Adipocyte (in vitro differentiated cells): ENCODE data around the gene PEX14.

Experiments used
- DNase-seq: peaks from one replicate; pipeline ENCODE4 v3.0.0-alpha.2; 2015; ENCODE audit warnings: low read depth
- H3K27me3 ChIP-seq: replicated peaks from 2 replicates; pipeline ENCODE4 v1.7.0; 2013; ENCODE audit warnings: mild to moderate bottlenecking, low read length, moderate library complexity; ENCODE audit not compliant: control insufficient read depth, insufficient read depth
- H3K36me3 ChIP-seq: 2 replicates; pipeline ENCODE4 v1.7.0; 2013; ENCODE audit warnings: low read length, mild to moderate bottlenecking, moderate library complexity; ENCODE audit not compliant: control insufficient read depth, insufficient read depth, severe bottlenecking
- H3K4me1 ChIP-seq: 2 replicates; pipeline ENCODE4 v1.7.0; 2013; ENCODE audit warnings: mild to moderate bottlenecking, low read length, moderate library complexity; ENCODE audit not compliant: control insufficient read depth, insufficient read depth
- H3K4me3 ChIP-seq: 2 replicates; pipeline ENCODE4 v1.7.0; 2013; ENCODE audit warnings: mild to moderate bottlenecking, low read length, moderate library complexity
- H3K9ac ChIP-seq: 2 replicates; pipeline ENCODE4 v1.7.0; 2013; ENCODE audit warnings: mild to moderate bottlenecking, low read length, moderate library complexity
- H3K9me3 ChIP-seq: 2 replicates; pipeline ENCODE4 v1.7.0; 2013; ENCODE audit warnings: mild to moderate bottlenecking, low read length, moderate library complexity; ENCODE audit not compliant: control insufficient read depth

The PEX14 gene

DNA sequence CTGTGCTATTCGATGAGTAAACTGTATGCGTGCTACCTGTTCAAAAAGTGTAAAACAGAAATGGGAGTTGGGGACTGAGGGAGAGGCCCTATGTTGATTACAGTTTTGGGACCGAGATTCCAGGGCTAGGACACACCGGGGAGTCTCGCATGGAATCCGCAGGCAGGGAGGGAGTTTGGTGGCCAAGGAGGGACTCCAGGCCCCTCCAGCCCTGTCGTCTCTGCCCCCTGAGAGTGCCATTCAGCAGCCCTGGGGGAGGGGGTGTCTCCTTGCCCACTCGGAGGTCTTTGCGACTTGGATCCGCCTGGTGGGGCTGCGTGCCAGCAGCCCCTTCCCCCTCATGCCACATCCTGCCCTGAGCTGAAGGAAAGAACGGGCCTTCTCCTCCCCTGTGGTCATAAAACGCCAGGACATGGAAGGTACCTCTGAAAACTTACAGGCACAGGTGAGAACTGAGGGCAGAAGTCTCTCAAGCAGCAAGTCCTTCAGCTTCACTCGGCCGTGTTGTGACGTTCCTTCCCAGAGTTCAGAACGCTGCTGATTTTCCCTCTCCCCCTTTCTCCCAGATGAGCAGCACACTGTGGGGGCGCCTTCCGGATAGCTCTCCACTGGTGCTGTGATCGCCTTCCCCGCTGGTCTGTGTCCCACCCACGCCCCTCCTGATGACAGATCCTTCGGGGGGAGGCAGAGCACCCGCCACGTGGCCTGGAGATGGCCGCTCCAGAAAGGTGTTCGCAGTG, 141.4 kb downstream of the PEX14 start:
- H3K4me1 ChIP-seq: peaks cover 4% of the 10 kb centered on the region
- H3K9ac ChIP-seq: no peak overlapping the region
- DNase-seq: no peak
- H3K4me3 ChIP-seq: no peak overlapping the region
- H3K9me3 ChIP-seq: no peaks in the 10 kb centered on the region
- H3K27me3 ChIP-seq: no peaks in the 10 kb centered on the region
- H3K36me3 ChIP-seq: no peaks in the 10 kb centered on the region

DNA sequence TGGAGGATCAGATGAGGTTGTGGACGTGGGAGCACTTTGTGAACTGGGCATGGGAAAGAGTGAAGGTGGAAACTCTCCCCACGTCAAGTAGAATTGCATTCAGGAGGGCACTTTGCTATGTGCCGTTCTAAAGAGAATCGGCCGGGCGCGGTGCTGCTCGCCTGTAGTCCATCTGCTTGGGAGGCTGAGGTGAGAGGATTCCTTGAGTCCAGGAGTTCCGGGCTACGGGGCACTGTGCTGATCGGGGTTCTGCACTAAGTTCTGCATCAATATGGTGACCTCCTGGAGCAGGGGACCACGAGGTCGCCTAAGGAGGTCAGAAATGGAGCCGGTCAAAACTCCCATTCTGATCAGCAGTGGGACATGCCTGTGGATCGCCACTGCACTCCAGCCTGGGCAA, 141.9 kb downstream of the PEX14 start:
- H3K4me3 ChIP-seq: no peak overlapping the region
- DNase-seq: no peak
- H3K9me3 ChIP-seq: no peaks in the 10 kb centered on the region
- peaks cover under 1% of the 10 kb centered on the region for H3K36me3 ChIP-seq
- no peaks in the 10 kb centered on the region for H3K27me3 ChIP-seq
- H3K9ac ChIP-seq: no peak overlapping the region
- no peaks in the 10 kb centered on the region for H3K4me1 ChIP-seq

DNA sequence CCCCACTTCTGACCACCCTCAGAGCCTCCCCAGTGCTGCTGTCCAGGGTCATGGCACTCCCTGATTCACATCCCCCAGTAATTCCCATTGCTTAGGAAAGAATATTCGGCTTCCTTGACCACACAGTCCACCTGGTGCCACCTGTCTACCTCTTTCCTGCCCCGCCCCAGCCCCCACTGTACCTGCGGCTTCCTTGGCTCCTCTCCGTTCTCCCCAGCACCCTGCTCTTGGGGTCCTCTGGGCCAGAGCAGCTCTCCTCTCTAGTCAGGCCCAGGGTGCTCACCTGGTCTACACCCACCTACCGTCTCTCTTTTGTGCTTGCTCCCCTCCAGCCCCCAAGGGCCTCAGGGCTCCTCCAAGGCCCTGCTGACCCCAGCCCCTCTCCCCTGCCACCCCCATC, 142.6 kb downstream of the PEX14 start:
- no peak overlapping the region for H3K9ac ChIP-seq
- peaks cover 6% of the 10 kb centered on the region for H3K36me3 ChIP-seq
- no peak overlapping the region for H3K4me3 ChIP-seq
- no peak for DNase-seq
- H3K4me1 ChIP-seq: no peaks in the 10 kb centered on the region
- H3K27me3 ChIP-seq: no peaks in the 10 kb centered on the region
- no peaks in the 10 kb centered on the region for H3K9me3 ChIP-seq

DNA sequence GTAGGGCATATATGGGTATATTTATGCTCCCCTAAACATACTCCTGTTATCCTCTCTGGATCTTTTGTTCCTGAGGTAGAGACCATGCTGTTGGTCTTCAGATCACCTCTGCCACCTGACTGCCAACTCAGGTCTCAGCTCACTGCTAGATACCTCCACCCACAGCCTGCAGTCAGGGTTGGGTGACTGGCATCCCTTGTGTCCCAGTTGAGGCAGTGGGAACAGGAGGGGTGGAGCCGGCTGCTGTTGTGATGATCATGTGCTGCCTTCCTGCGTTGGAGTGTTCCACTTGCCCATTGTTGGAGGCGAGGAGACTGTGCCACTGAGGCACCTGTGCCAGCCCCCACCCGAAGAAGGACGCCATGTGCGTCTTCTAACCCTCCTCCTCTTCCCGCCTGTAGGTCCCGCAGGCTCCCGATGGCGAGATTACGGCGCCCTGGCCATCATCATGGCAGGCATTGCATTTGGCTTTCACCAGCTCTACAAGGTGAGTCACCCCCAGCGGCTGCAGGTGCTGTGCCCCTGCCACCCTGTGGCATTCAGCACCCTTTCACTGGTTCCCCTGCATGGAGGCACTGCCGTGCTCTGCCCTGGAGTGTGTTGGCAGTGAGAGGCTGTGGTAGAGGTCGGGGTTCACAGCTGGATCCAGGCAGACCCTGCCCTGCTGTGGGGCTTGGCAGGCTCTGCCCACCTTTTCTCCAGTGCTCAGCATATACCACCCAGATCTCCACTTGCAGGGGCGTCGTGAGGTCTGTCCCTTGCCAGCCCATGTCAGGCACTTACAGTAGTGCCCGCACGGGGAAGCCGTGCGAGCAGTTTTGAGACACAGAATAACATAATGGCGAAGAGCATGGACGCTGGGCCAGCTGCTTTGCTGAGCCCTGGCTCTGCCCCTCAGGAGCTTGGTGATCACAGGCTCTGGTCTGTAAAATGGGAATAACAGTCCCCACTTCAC, 143.5 kb downstream of the PEX14 start:
- Histone ChIP-seq H3K36me3 (peaks cover 15% of the 10 kb centered on the region), H3K4me1 (no peaks in the 10 kb centered on the region), H3K4me3 (no peak overlapping the region), H3K9ac (no peak overlapping the region), H3K27me3 (no peaks in the 10 kb centered on the region), H3K9me3 (no peaks in the 10 kb centered on the region)
- DNase-seq: no peak

GRCh38 chr1:10620776-10621175, 146.0 kb downstream of the PEX14 start:
- no peak overlapping the region for H3K4me3 ChIP-seq
- H3K27me3 ChIP-seq: no peaks in the 10 kb centered on the region
- H3K4me1 ChIP-seq: peaks cover 2% of the 10 kb centered on the region
- no peaks in the 10 kb centered on the region for H3K9me3 ChIP-seq
- no peak overlapping the region for H3K9ac ChIP-seq
- no peak for DNase-seq
- H3K36me3 ChIP-seq: peaks cover 30% of the 10 kb centered on the region

GRCh38 chr1:10621906-10622305, 147.2 kb downstream of the PEX14 start:
- H3K36me3 ChIP-seq: peaks cover 34% of the 10 kb centered on the region
- H3K4me3 ChIP-seq: no peak overlapping the region
- no peaks in the 10 kb centered on the region for H3K9me3 ChIP-seq
- H3K9ac ChIP-seq: no peak overlapping the region
- H3K27me3 ChIP-seq: no peaks in the 10 kb centered on the region
- no peak for DNase-seq
- peaks cover 8% of the 10 kb centered on the region for H3K4me1 ChIP-seq

DNA sequence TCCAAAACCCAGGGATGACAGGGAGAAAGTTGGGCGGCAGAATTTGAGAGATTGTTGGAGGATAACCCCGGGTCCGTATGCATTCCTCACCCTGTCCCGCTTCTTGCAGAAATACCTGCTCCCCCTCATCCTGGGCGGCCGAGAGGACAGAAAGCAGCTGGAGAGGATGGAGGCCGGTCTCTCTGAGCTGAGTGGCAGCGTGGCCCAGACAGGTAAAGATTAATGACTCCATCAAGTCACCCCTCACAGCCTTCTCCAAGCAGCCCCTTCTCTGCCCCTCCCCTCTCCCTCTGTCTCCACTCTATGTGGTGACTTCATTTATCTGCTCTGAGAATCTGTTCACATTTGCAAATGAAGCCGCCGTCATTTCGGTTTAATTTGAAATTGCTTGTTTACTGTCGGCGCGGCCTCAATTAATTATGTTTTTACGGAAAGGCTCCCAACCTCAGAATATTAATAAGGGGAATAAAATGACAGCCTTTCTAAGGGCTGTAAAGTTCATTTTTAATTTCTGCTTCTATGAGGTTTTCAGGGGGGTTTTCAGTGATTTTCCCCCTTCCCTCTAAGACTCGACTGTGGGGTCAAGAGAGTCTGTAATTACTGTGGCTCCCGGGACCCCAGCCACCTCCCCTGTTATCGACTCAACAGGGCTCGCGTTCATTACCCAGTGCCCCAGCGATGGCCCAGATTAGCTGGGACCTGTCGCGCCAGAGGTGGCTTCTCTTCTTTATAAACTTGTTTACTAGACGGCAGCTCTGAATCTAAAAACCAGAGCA, 148.3 kb downstream of the PEX14 start:
- Histone ChIP-seq H3K4me3 (no peak overlapping the region), H3K27me3 (no peaks in the 10 kb centered on the region), H3K4me1 (peaks cover 8% of the 10 kb centered on the region), H3K9ac (no peak overlapping the region), H3K36me3 (peaks cover 36% of the 10 kb centered on the region), H3K9me3 (no peaks in the 10 kb centered on the region)
- no peak for DNase-seq

GRCh38 chr1:10623686-10624145, 149.0 kb downstream of the PEX14 start:
- H3K9ac ChIP-seq: no peak overlapping the region
- no peak for DNase-seq

GRCh38 chr1:10624256-10625050, 149.7 kb downstream of the PEX14 start:
- Histone ChIP-seq H3K36me3 (peaks cover 37% of the 10 kb centered on the region), H3K27me3 (no peaks in the 10 kb centered on the region), H3K9me3 (no peaks in the 10 kb centered on the region), H3K4me1 (peaks cover 8% of the 10 kb centered on the region), H3K9ac (no peak overlapping the region), H3K4me3 (no peak overlapping the region)
- DNase-seq: no peak

More at GRCh38 chr1:10623686-10624145, 149.0 kb downstream of the PEX14 start:
- Histone ChIP-seq H3K4me1 (peaks cover 8% of the 10 kb centered on the region), H3K36me3 (peaks cover 36% of the 10 kb centered on the region), H3K27me3 (no peaks in the 10 kb centered on the region), H3K9me3 (no peaks in the 10 kb centered on the region), H3K4me3 (no peak overlapping the region)

DNA sequence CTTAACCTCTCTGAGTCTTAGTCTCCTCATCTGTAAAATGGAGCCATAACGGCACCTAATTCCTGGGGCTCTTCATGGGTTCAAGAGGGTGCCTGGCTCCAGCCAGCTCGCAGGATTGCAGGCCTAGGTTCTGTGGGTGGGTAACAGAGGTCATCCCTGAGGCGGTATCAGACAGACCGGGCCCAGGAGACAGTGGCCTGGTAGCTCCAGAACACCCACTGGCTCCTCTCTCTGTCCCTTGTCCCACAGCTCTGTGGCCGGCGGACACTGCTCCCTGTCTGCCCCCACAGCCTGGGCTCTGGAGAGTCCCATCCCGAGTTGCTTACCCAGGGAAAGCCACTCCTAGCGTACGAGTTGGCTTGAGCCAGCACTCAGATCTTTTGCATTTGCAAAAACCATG, 150.3 kb downstream of the PEX14 start:
- no peaks in the 10 kb centered on the region for H3K27me3 ChIP-seq
- peaks cover 41% of the 10 kb centered on the region for H3K36me3 ChIP-seq
- no peaks in the 10 kb centered on the region for H3K9me3 ChIP-seq
- DNase-seq: no peak
- H3K4me1 ChIP-seq: peaks cover 8% of the 10 kb centered on the region
- no peak overlapping the region for H3K4me3 ChIP-seq
- H3K9ac ChIP-seq: no peak overlapping the region
